Subcutaneous abdominal adipose tissue (tissue), 5 donors: ENCODE measurements around the gene ABCA13.

Source experiments
- H3K27ac ChIP-seq: one replicate; pipeline ENCODE4 v1.7.0; 2013; ENCODE audit warnings: low read depth, mild to moderate bottlenecking, inconsistent platforms, low read length, moderate library complexity
- H3K27me3 ChIP-seq, 5 donors: one replicate each; pipeline ENCODE4 v1.7.0; 2013; ENCODE audit warnings: low read length in 5 of 5, inconsistent platforms in 1 of 5; ENCODE audit not compliant: control insufficient read depth in 5 of 5, insufficient read depth in 4 of 5
- H3K36me3 ChIP-seq, 5 donors: one replicate each; pipeline ENCODE4 v1.7.0; 2013; ENCODE audit warnings: low read length in 5 of 5; ENCODE audit not compliant: control insufficient read depth in 5 of 5, insufficient read depth in 5 of 5
- H3K4me1 ChIP-seq, 5 donors: one replicate each; pipeline ENCODE4 v1.7.0; 2013; ENCODE audit warnings: low read length in 5 of 5, mild to moderate bottlenecking in 3 of 5, moderate library complexity in 1 of 5; ENCODE audit not compliant: control insufficient read depth in 5 of 5, insufficient read depth in 5 of 5
- H3K4me3 ChIP-seq, 5 donors: one replicate each; pipeline ENCODE4 v1.7.0; 2013; ENCODE audit warnings: low read length in 5 of 5, low read depth in 1 of 5
- H3K9ac ChIP-seq, 5 donors: one replicate each; pipeline ENCODE4 v1.7.0; 2013; ENCODE audit warnings: low read length in 5 of 5, mild to moderate bottlenecking in 4 of 5, moderate library complexity in 3 of 5
- H3K9me3 ChIP-seq, 5 donors: one replicate each; pipeline ENCODE4 v1.7.0; 2013; ENCODE audit warnings: low read length in 5 of 5; ENCODE audit not compliant: control insufficient read depth in 5 of 5
- donor health status: healthy.
- donor health status: healthy.
- donor health status: healthy.
- donor health status: healthy.
- donor health status: healthy.

ABCA13 gene

GRCh38 chr7:48259463-48260280 is 88.4 kb downstream of the ABCA13 start:
- no peak overlapping the region for H3K9ac ChIP-seq
- H3K27ac ChIP-seq, result no peak overlapping the region
- no peaks in the 10 kb centered on the region for H3K27me3 ChIP-seq
- no peaks in the 10 kb centered on the region for H3K36me3 ChIP-seq
- H3K4me3 ChIP-seq, result no peak overlapping the region
- H3K9me3 ChIP-seq, result no peaks in the 10 kb centered on the region
- H3K4me1 ChIP-seq, result no peaks in the 10 kb centered on the region

GRCh38 chr7:48261696-48262095 is 90.4 kb downstream of the ABCA13 start:
- Histone ChIP-seq H3K9me3 (no peaks in the 10 kb centered on the region), H3K4me1 (no peaks in the 10 kb centered on the region), H3K27ac (no peak overlapping the region), H3K27me3 (no peaks in the 10 kb centered on the region), H3K4me3 (no peak overlapping the region), H3K36me3 (no peaks in the 10 kb centered on the region), H3K9ac (no peak overlapping the region)

- H3K4me1 ChIP-seq, result no peaks in the 10 kb centered on the region
- H3K36me3 ChIP-seq, result no peaks in the 10 kb centered on the region
- H3K4me3 ChIP-seq, result no peak overlapping the region
- no peaks in the 10 kb centered on the region for H3K27me3 ChIP-seq
- no peak overlapping the region for H3K27ac ChIP-seq
- no peak overlapping the region for H3K9ac ChIP-seq
- H3K9me3 ChIP-seq, result no peaks in the 10 kb centered on the region
Observed at GRCh38 chr7:48262606-48263310, 91.5 kb downstream of the ABCA13 start.

- Histone ChIP-seq H3K27ac (no peak overlapping the region), H3K9ac (no peak overlapping the region), H3K27me3 (no peaks in the 10 kb centered on the region), H3K4me1 (no peaks in the 10 kb centered on the region), H3K36me3 (no peaks in the 10 kb centered on the region), H3K4me3 (no peak overlapping the region), H3K9me3 (no peaks in the 10 kb centered on the region)
Observed at GRCh38 chr7:48263311-48263650, 92.0 kb downstream of the ABCA13 start.

- H3K4me3 ChIP-seq, result no peak overlapping the region
- H3K27ac ChIP-seq, result no peak overlapping the region
- no peak overlapping the region for H3K9ac ChIP-seq
- no peaks in the 10 kb centered on the region for H3K4me1 ChIP-seq
- no peaks in the 10 kb centered on the region for H3K9me3 ChIP-seq
- H3K36me3 ChIP-seq, result no peaks in the 10 kb centered on the region
- H3K27me3 ChIP-seq, result no peaks in the 10 kb centered on the region
Observed at GRCh38 chr7:48269066-48269465, 97.8 kb downstream of the ABCA13 start.

- H3K27me3 ChIP-seq, result no peaks in the 10 kb centered on the region
- H3K9me3 ChIP-seq, result no peaks in the 10 kb centered on the region
- no peak overlapping the region for H3K9ac ChIP-seq
- no peaks in the 10 kb centered on the region for H3K4me1 ChIP-seq
- H3K27ac ChIP-seq, result no peak overlapping the region
- H3K36me3 ChIP-seq, result no peaks in the 10 kb centered on the region
- no peak overlapping the region for H3K4me3 ChIP-seq
Observed at GRCh38 chr7:48274662-48275061, 103.4 kb downstream of the ABCA13 start.

- no peaks in the 10 kb centered on the region for H3K36me3 ChIP-seq
- H3K27me3 ChIP-seq, result peaks cover 0 to 4% (median 0%) of the 10 kb centered on the region in 5 donors
- no peaks in the 10 kb centered on the region for H3K4me1 ChIP-seq
- H3K9me3 ChIP-seq, result no peaks in the 10 kb centered on the region
- no peak overlapping the region for H3K9ac ChIP-seq
- H3K27ac ChIP-seq, result no peak overlapping the region
- no peak overlapping the region for H3K4me3 ChIP-seq
Observed at GRCh38 chr7:48279420-48279819, 108.2 kb downstream of the ABCA13 start.

- Histone ChIP-seq H3K27ac (no peak overlapping the region), H3K4me1 (no peaks in the 10 kb centered on the region), H3K4me3 (no peak overlapping the region), H3K9me3 (no peaks in the 10 kb centered on the region), H3K27me3 (peaks cover 0 to 4% (median 0%) of the 10 kb centered on the region in 5 donors), H3K36me3 (no peaks in the 10 kb centered on the region), H3K9ac (no peak overlapping the region)
Observed at GRCh38 chr7:48280100-48280499, 108.8 kb downstream of the ABCA13 start.

GRCh38 chr7:48285373-48285772 is 114.1 kb downstream of the ABCA13 start:
- peaks cover 0 to 4% (median 0%) of the 10 kb centered on the region in 5 donors for H3K27me3 ChIP-seq
- H3K27ac ChIP-seq, result no peak overlapping the region
- no peak overlapping the region for H3K4me3 ChIP-seq

GRCh38 chr7:48286836-48287235 is 115.6 kb downstream of the ABCA13 start:
- Histone ChIP-seq H3K27me3 (peaks cover 0 to 4% (median 0%) of the 10 kb centered on the region in 5 donors), H3K27ac (no peak overlapping the region), H3K9me3 (no peaks in the 10 kb centered on the region), H3K9ac (no peak overlapping the region), H3K4me3 (no peak overlapping the region), H3K36me3 (no peaks in the 10 kb centered on the region), H3K4me1 (no peaks in the 10 kb centered on the region)

More at GRCh38 chr7:48285373-48285772, 114.1 kb downstream of the ABCA13 start:
- Histone ChIP-seq H3K9ac (no peak overlapping the region), H3K36me3 (no peaks in the 10 kb centered on the region), H3K9me3 (no peaks in the 10 kb centered on the region), H3K4me1 (no peaks in the 10 kb centered on the region)
